Nephron progenitor cell (in vitro differentiated cells): ENCODE measurements around the gene LRFN2.

Experiments used
- DNase-seq: peaks from one replicate; pipeline ENCODE4 v3.0.0; 2021
- H3K27ac Mint-ChIP-seq: 2 replicates; pipeline ENCODE4 v1.8.0; 2021; ENCODE audit warnings: mild to moderate bottlenecking, moderate library complexity, mixed read lengths
- H3K27me3 Mint-ChIP-seq: 2 replicates; pipeline ENCODE4 v1.8.0; 2021; ENCODE audit warnings: mild to moderate bottlenecking, low read depth, mixed read lengths; ENCODE audit not compliant: poor library complexity
- H3K36me3 Mint-ChIP-seq: 2 replicates; pipeline ENCODE4 v1.8.0; 2021; ENCODE audit warnings: low read depth, mixed read lengths
- H3K4me1 Mint-ChIP-seq: 2 replicates; pipeline ENCODE4 v1.8.0; 2021; ENCODE audit warnings: mixed read lengths
- H3K4me3 Mint-ChIP-seq: 2 replicates; pipeline ENCODE4 v1.8.0; 2021; ENCODE audit warnings: mild to moderate bottlenecking, moderate library complexity, mixed read lengths
- H3K9me3 Mint-ChIP-seq: 2 replicates; pipeline ENCODE4 v1.8.0; 2021; ENCODE audit warnings: mild to moderate bottlenecking, moderate library complexity, mixed read lengths
- TF ChIP-seq, protein P1 (sequence below): fragments of 200-600 bp; sonication (generic); IDR thresholded peaks from 2 replicates; pipeline ENCODE4 v1.5.0; 2021; ENCODE audit warnings: antibody characterized with exemption

Gene LRFN2

DNA sequence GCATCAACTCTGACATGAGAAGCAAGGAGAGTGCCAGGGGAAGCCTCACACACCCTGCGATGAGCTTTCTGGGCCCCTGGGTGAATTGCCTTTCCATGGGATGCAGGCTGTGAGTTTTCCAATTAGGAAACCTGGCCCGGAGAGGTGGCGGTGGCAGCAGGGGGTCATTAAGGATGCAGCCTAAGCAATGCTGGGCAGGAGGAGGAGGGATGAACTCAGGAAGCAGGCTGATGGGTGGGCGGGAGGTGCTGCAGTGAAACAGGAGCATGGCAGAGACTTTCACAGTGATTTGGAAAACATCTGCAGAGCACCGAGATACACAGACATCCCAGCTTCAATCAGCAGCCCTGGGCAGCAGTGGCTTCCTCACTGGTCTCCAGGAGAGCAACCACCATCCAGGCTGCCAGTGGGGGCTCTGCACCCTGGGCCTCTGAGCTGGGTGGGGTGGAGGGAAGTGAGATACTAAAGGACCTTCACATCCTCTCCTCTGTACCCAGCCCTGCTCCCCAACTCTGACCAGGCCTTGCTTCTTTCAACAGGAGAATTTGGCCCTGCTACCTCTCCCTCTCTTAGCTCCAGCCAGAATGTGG, 44.9 kb downstream of the LRFN2 start:
- Mint-ChIP-seq H3K4me1 (peaks cover 41% of the 10 kb centered on the region), H3K36me3 (no peaks in the 10 kb centered on the region), H3K4me3 (no peak overlapping the region), H3K27me3 (peaks cover 60% of the 10 kb centered on the region), H3K9me3 (no peaks in the 10 kb centered on the region), H3K27ac (no peak overlapping the region)
- TF ChIP-seq, protein P1, sequence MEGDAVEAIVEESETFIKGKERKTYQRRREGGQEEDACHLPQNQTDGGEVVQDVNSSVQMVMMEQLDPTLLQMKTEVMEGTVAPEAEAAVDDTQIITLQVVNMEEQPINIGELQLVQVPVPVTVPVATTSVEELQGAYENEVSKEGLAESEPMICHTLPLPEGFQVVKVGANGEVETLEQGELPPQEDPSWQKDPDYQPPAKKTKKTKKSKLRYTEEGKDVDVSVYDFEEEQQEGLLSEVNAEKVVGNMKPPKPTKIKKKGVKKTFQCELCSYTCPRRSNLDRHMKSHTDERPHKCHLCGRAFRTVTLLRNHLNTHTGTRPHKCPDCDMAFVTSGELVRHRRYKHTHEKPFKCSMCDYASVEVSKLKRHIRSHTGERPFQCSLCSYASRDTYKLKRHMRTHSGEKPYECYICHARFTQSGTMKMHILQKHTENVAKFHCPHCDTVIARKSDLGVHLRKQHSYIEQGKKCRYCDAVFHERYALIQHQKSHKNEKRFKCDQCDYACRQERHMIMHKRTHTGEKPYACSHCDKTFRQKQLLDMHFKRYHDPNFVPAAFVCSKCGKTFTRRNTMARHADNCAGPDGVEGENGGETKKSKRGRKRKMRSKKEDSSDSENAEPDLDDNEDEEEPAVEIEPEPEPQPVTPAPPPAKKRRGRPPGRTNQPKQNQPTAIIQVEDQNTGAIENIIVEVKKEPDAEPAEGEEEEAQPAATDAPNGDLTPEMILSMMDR = no peak
- no peak for DNase-seq

DNA sequence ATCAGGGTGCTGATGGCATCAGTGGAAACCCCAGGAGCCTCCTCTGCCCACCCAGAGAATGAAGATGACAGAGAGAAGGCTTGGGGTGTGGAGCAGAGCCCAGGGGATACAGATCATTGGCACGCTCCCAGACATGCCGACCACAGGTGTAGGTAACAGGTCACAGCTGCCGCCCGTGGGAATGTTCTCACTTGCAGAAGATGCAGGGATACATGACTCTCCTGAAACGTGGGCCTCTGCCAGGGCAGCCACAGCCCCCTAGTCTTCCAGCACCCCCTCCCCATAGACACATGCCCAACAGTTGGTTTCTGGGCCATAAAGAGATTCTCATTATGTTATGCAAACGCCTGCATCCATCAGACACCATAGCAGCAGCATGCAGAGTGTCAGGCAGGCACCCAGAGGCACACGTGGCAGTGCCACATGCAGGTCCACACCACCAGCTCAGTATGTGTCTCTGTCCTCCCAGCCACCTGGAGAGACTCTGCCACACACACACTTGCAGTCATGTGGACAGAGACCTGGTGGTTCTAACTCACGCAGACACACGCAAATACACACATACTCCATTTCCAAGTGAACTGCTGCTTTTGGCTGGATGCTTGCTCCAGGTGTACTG, 45.5 kb downstream of the LRFN2 start:
- peaks cover 41% of the 10 kb centered on the region for H3K4me1 Mint-ChIP-seq
- no peak for DNase-seq
- peaks cover 60% of the 10 kb centered on the region for H3K27me3 Mint-ChIP-seq
- no peaks in the 10 kb centered on the region for H3K9me3 Mint-ChIP-seq
- TF ChIP-seq, protein P1 = no peak
- H3K27ac Mint-ChIP-seq = no peak overlapping the region
- H3K4me3 Mint-ChIP-seq = no peak overlapping the region
- H3K36me3 Mint-ChIP-seq = no peaks in the 10 kb centered on the region

DNA sequence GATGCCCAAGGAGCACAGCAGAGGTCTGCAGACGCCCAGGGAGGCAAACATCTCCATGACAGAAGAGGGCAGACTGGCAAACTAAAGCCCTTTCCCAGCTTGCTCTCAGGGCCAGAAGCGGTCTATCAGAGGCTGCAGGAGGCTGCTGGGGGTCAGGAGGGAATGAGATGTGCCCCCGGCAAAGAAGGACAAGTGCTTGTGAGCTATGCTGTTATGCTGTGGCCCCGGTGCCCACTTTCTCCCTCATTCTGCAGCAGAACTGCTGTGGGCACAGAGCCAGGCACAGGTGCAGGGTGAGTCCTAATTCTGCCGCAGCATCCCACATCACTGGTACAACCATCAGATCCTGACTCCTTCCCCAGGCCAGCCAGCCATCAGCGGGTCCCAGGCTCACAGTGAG, 46.4 kb downstream of the LRFN2 start:
- Mint-ChIP-seq H3K27me3 (peaks cover 54% of the 10 kb centered on the region), H3K27ac (no peak overlapping the region), H3K36me3 (no peaks in the 10 kb centered on the region), H3K4me3 (no peak overlapping the region), H3K9me3 (no peaks in the 10 kb centered on the region), H3K4me1 (peaks cover 43% of the 10 kb centered on the region)
- TF ChIP-seq, protein P1 = no peak
- no peak for DNase-seq

DNA sequence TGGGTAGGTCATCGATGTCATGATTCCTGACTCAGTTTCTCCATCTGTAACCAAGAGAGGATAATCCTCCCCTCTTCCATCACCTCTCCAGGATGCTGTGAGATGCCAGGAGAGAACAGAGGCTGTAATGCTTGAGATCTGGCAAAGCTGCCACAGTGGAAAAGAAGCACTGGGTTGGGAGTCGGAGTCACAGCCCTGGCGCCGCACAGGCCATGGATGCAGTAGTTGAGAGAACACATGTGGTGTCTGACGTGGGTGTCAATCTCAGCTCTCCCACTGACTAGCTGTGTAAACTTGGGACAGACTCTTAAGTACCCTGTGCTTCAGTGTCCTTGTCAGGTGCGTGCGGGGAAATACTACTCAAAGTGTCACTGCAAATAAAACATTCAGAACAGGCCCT, 47.3 kb downstream of the LRFN2 start:
- H3K4me3 Mint-ChIP-seq = no peak overlapping the region
- no peaks in the 10 kb centered on the region for H3K36me3 Mint-ChIP-seq
- no peak for DNase-seq
- H3K27ac Mint-ChIP-seq = no peak overlapping the region
- TF ChIP-seq, protein P1 = no peak
- H3K9me3 Mint-ChIP-seq = no peaks in the 10 kb centered on the region
- peaks cover 53% of the 10 kb centered on the region for H3K4me1 Mint-ChIP-seq
- peaks cover 49% of the 10 kb centered on the region for H3K27me3 Mint-ChIP-seq

DNA sequence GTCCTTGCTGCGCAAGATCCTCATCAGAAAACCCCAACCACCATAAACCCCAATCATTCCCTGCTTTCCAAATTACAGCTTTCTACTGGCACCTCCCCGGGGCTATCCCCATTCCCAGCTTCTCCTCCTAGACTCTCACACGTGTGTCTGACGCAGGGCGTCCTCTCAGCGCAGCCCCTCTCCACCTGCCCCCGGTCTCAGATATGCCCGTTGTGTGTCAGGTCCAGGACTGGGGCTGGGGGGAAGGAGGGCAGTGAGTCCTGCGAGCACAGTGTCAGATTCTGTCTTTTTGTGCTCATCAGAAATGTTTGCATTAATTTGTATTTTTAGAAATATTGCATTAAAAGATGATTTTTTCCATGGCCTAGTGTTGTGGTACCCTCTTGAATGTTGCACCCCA, 48.6 kb downstream of the LRFN2 start:
- Mint-ChIP-seq H3K27ac (no peak overlapping the region), H3K27me3 (peaks cover 47% of the 10 kb centered on the region), H3K36me3 (no peaks in the 10 kb centered on the region), H3K4me1 (peaks cover 51% of the 10 kb centered on the region), H3K4me3 (no peak overlapping the region), H3K9me3 (no peaks in the 10 kb centered on the region)
- TF ChIP-seq, protein P1 = no peak
- no peak for DNase-seq

DNA sequence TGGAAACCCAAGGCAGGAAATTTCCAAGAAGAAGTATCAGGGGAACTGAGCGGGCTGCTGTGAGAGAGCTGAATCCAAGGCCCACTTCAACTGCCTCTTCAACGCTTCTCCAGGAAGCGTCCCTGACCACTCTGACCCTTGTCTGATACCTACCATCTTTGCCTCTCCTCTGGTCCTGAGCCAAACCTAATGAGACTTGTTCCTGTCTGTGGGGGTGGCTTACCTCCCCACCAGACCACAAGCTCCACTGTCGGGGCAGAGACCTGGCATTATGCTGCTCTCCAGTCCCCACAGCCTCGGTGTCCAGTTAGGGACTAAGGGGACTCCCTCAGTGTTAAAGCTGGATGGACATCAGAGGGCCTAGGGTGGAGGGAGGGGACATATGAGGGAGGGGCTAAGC, 49.7 kb downstream of the LRFN2 start:
- Mint-ChIP-seq H3K9me3 (peaks cover 3% of the 10 kb centered on the region), H3K27me3 (peaks cover 51% of the 10 kb centered on the region), H3K4me3 (no peak overlapping the region), H3K27ac (no peak overlapping the region), H3K4me1 (peaks cover 40% of the 10 kb centered on the region), H3K36me3 (no peaks in the 10 kb centered on the region)
- no peak for DNase-seq
- TF ChIP-seq, protein P1 = no peak
